Thymus (tissue), 11 donors: ENCODE measurements around the gene TMPRSS15. TPM values are rescaled to one million over a fixed set of nuclear protein-coding genes. Genes with fewer than 3 reads are reported as not detected.

Source experiments
- DNase-seq, 9 donors: peaks; one replicate each; pipeline ENCODE4 v3.0.0-alpha.2; 2013; ENCODE audit warnings: low spot score in 9 of 9, low read depth in 6 of 9, missing footprints in 1 of 9
- H3K27ac ChIP-seq, 2 donors: one replicate each; pipeline ENCODE4 v1.5.1; 2013; ENCODE audit warnings: control low read depth in 1 of 2, low read depth in 1 of 2, low read length in 1 of 2, mild to moderate bottlenecking in 1 of 2, moderate library complexity in 1 of 2
- H3K27me3 ChIP-seq, 2 donors: one replicate each; pipeline ENCODE4 v1.5.1; 2013; ENCODE audit warnings: low read length in 1 of 2; ENCODE audit not compliant: control insufficient read depth in 2 of 2, insufficient read depth in 1 of 2
- H3K36me3 ChIP-seq, 2 donors: one replicate each; pipeline ENCODE4 v1.5.1; 2013; ENCODE audit warnings: low read length in 1 of 2, mild to moderate bottlenecking in 1 of 2, moderate library complexity in 1 of 2; ENCODE audit not compliant: control insufficient read depth in 2 of 2, insufficient read depth in 2 of 2
- H3K4me1 ChIP-seq, 2 donors: one replicate each; pipeline ENCODE4 v1.5.1; 2013; ENCODE audit warnings: low read length in 2 of 2; ENCODE audit not compliant: control insufficient read depth in 2 of 2, insufficient read depth in 2 of 2
- H3K4me3 ChIP-seq, 2 donors: one replicate each; pipeline ENCODE4 v1.5.1; 2013; ENCODE audit warnings: low read length in 2 of 2, control low read depth in 1 of 2, mild to moderate bottlenecking in 1 of 2
- H3K9me3 ChIP-seq, 2 donors: one replicate each; pipeline ENCODE4 v1.5.1; 2013; ENCODE audit warnings: low read length in 1 of 2, mild to moderate bottlenecking in 1 of 2; ENCODE audit not compliant: control insufficient read depth in 2 of 2, insufficient read depth in 1 of 2
- WGBS: extraction: QIAGEN DNeasy Blood & Tissue Kit; methylation state at CpG from one replicate; pipeline ENCODE4 v1.1.7; 2013; 5-methylcytosine and 5-hydroxymethylcytosine counted together
- polyA plus RNA-seq: library from polyadenylated mRNA; stranded (reverse); fragments of 200-250 nt; gene quantifications from one replicate; pipeline ENCODE4 v1.2.3, GENCODE V29; 2013
- total RNA-seq: library from RNA; stranded (reverse); fragments of 120-200 nt; gene quantifications from one replicate; pipeline ENCODE4 v1.2.4, GENCODE V29; 2013
- donor health status: healthy.

Gene TMPRSS15
- total and polyA plus RNA-seq, 2 donors, result under 0.01 to 0.02 TPM

DNA sequence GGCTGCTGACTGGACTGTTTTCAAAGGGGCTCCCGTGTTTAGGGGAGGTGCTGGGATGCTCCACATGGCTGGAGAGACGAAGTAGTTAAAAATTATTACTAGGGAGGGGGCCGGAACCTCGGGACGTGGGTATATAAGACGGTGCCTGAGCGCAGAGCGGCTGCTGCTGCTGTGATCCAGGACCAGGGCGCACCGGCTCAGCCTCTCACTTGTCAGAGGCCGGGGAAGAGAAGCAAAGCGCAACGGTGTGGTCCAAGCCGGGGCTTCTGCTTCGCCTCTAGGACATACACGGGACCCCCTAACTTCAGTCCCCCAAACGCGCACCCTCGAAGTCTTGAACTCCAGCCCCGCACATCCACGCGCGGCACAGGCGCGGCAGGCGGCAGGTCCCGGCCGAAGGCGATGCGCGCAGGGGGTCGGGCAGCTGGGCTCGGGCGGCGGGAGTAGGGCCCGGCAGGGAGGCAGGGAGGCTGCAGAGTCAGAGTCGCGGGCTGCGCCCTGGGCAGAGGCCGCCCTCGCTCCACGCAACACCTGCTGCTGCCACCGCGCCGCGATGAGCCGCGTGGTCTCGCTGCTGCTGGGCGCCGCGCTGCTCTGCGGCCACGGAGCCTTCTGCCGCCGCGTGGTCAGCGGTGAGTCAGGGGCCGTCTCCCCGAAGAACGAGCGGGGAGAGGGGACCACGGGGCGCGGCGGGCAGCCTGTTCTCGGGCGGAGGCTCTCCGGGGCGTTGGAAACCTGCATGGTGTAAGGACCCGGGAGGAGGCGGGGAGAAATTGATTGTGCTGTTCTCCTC lies 158.7 kb downstream of the TMPRSS15 start, which contains the start of gene CHODL:
TSS of gene CHODL (plus strand) at position 163 of the 793 bp plus-strand sequence. CDS start at position 554, 391 bp downstream.
- H3K4me3 ChIP-seq, result no peak within 1 kb of the TSS
- no peaks in the 10 kb centered on the region for H3K36me3 ChIP-seq
- H3K27me3 ChIP-seq, result peaks cover 10 to 26% of the 10 kb centered on the region in 2 donors
- no peaks in the 10 kb centered on the region for H3K9me3 ChIP-seq
- no peak within 1 kb of the TSS for H3K27ac ChIP-seq
- no peak for DNase-seq
- 4% methylated on average over 72 of the region's 72 CpGs for WGBS
- no peaks in the 10 kb centered on the region for H3K4me1 ChIP-seq

DNA sequence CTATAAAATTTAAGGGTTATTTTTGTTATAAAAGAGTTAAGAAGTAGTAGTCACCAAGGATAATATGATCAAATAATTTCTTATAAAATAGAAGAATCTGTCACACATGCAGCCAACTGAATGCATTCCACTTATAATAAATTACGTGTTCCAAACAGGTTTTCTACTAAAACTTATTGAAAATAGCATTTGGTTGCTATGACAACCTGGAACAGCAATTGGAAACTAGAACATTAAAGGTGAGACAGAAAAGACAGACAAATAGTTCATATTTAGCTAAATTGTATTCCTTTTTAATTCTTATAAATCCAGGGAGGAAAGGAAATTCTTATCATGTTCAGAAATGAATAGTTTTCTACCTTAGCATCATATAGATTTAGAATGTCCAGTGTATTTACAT lies 168.0 kb downstream of the TMPRSS15 start:
- H3K27me3 ChIP-seq, result no peaks in the 10 kb centered on the region
- no peaks in the 10 kb centered on the region for H3K36me3 ChIP-seq
- H3K9me3 ChIP-seq, result no peaks in the 10 kb centered on the region
- H3K4me1 ChIP-seq, result no peaks in the 10 kb centered on the region
- H3K27ac ChIP-seq, result no peak overlapping the region
- H3K4me3 ChIP-seq, result no peak overlapping the region
- DNase-seq, result no peak
- WGBS, result 86% methylated on average over 1 of the region's 1 CpG

DNA sequence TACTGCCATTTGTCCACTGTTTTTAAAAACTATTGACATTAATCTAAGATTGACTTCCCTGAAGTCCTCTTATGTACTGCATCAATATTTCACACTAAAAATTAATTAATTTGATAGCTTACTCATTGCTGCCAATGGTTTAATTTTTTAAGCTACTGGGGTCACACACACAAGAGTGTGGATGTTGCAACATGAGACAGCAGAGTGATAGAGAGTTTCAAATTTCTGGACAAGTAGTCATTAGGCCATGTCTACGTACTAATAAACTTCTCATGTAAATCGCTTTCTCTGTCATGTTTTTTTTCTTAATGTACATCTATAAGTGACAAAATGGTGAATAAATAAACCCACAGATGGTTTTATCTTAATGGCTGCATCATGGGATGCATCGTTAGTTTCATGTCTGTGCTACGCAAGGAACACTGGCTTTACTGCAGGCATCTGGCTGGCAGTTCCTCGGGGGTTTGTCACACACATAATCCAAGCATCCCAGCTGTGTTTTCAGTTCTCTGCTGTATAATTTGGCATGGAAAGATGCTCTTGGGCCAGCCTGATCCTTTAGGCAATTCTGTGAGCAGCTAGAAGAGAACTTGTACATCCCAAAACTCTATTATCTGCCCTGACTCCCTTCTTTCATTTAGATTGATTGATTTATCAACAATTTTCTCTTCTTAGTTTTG lies 175.4 kb downstream of the TMPRSS15 start:
- H3K36me3 ChIP-seq, result no peaks in the 10 kb centered on the region
- no peaks in the 10 kb centered on the region for H3K27me3 ChIP-seq
- H3K9me3 ChIP-seq, result no peaks in the 10 kb centered on the region
- H3K27ac ChIP-seq, result no peak overlapping the region
- DNase-seq, result no peak
- no peaks in the 10 kb centered on the region for H3K4me1 ChIP-seq
- 93% methylated on average over 5 of the region's 5 CpGs for WGBS
- no peak overlapping the region for H3K4me3 ChIP-seq

DNA sequence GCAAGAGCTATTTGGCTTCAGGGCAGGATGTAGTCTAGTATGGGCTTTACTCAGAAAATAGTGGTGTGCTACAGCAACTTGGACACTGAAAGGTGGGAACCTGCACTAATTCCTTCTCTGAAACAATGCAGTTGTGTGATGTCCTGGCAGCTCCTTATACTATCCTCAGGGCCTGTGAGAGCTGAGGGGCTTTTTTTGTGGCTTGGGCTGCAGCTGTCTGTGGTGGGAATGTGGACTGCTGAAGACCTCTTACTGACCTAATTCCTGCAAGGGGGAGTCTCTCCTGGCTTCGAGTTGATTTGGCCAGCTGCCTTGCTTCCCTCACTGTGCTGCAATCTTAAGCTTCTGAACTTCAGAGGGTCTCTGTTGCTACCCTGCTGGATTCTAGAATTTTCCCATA lies 181.2 kb downstream of the TMPRSS15 start:
- Histone ChIP-seq H3K27ac (no peak overlapping the region), H3K36me3 (no peaks in the 10 kb centered on the region), H3K4me1 (no peaks in the 10 kb centered on the region), H3K27me3 (no peaks in the 10 kb centered on the region), H3K4me3 (no peak overlapping the region), H3K9me3 (peaks cover 0 to 4% of the 10 kb centered on the region in 2 donors)
- 80% methylated on average over 1 of the region's 1 CpG for WGBS
- DNase-seq, result no peak

DNA sequence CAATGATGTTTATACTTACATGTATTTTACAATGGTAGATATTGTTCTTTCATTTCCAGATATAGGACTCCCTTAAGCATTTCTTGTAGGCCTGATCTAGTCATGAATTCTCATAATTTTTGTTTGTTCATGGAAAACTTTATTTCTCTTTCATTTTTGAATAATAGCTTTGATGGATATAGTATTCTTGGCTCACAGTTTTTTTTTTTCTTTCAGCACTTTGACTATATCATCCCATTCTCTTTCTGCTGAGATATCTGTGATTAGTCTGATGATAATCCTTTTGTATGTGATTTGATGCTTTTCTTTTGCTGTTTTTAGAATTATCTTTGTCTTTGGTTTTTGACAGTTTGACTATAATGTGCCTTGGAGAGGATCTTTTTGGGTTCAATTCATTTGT lies 183.1 kb downstream of the TMPRSS15 start:
- Histone ChIP-seq H3K27me3 (no peaks in the 10 kb centered on the region), H3K36me3 (no peaks in the 10 kb centered on the region), H3K4me1 (no peaks in the 10 kb centered on the region), H3K9me3 (peaks cover 0 to 4% of the 10 kb centered on the region in 2 donors), H3K27ac (no peak overlapping the region), H3K4me3 (no peak overlapping the region)
- no peak for DNase-seq

Other genes starting within 250 kb of the TMPRSS15 start
- 0.76 TPM for gene CHODL, start 159.0 kb downstream of the TMPRSS15 start, total RNA-seq
- gene CHODL, start 159.0 kb downstream of the TMPRSS15 start, polyA plus RNA-seq, result 0.66 TPM